Natural killer cell treated with Interleukin-12 subunit alpha and Interleukin-12 subunit beta and Interleukin-15 and Interleukin-18, amount 100 ng/mL, for 72 hours (primary cell): ENCODE measurements around the gene NR3C2. TPM values are rescaled to one million over a fixed set of nuclear protein-coding genes. Genes with fewer than 3 reads are reported as not detected.
"Not testable (repeated sequence)": the region's sequence is repeated elsewhere in the genome, so short reads cannot be mapped to it uniquely, and the experiment has no call there.

ENCODE experiments used
- ATAC-seq, 2 donors: fragments of 150-1000 bp; cut with Tn5 transposase in 1 of 2; sonication (Bioruptor Pico), chemical (Tn5 transposase) in 1 of 2; 2 replicates each; pipeline ENCODE4 v1.10.0; 2021
- DNase-seq: peaks from one replicate; pipeline ENCODE4 v3.0.0; 2022; ENCODE audit warnings: low spot score
- H3K27ac Mint-ChIP-seq, 2 donors: 1 replicate in 1 of 2; 2 replicates in 1 of 2; pipeline ENCODE4 v1.8.0; 2022; ENCODE audit warnings: mixed read lengths in 2 of 2, mild to moderate bottlenecking in 1 of 2, moderate library complexity in 1 of 2
- H3K27me3 Mint-ChIP-seq, 2 donors: 1 replicate in 1 of 2; 2 replicates in 1 of 2; pipeline ENCODE4 v1.8.0; 2022; ENCODE audit warnings: mixed read lengths in 2 of 2
- H3K36me3 Mint-ChIP-seq: one replicate; pipeline ENCODE4 v1.8.0; 2022; ENCODE audit warnings: mixed read lengths
- H3K4me1 Mint-ChIP-seq, 2 donors: 1 replicate in 1 of 2; 2 replicates in 1 of 2; pipeline ENCODE4 v1.8.0; 2022; ENCODE audit warnings: low read depth in 2 of 2, mixed read lengths in 2 of 2, mild to moderate bottlenecking in 1 of 2
- H3K4me3 Mint-ChIP-seq: one replicate; pipeline ENCODE4 v1.8.0; 2022; ENCODE audit warnings: mixed read lengths
- H3K9me3 Mint-ChIP-seq: 2 replicates; pipeline ENCODE4 v1.8.0; 2022; ENCODE audit warnings: mixed read lengths
- total RNA-seq, 2 donors: library from RNA; stranded (reverse); gene quantifications; one replicate each; pipeline ENCODE4 v1.2.3, GENCODE V29; 2022

Gene NR3C2
- total RNA-seq, 2 donors from 2014 or later = 1.5 to 2.4 TPM

DNA sequence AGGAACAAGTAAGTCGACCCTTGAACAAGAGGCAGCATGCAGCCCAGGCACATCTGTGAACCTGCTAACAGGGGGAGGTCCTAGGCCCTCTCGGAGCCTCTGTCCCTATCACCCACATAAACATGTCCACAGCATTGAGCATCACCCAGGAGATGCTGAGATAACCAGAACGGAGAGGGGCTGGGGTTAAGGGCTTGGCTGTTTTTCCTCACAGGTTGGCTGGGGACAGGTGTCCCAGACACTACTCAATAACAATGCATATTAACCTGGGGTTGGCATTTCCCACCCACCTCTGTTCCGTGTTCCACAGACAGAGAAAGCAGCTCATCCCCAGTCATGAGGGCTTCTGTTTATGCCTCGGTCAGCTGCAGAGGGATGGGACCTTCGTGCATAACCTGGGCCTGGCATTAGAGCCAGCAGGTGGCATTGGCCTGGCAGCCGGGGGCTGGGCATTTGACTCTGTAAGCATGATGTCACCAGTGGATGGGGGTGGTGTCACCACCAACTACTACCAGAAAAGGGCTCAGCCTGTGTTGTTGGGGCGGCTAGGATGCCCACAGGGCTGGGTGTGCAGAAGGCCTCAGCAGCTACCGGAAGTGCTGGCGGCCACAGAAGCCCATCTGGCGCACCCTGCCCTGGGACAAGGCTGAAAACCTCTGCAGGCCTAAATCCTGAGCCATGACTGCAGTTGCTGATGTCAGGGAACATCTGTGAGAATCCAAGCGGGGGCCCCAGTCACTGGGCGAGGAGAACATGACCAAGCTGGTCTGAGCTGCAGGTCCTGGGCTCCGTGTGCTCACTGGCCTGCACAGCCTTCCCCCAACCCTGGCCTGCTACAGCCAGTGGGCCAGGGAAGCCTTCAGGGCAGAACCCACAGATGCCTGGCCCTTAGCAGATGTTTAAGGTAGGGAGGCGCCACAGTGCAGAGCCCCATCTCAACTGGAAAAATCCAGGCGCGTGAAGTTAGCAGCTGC, 351.4 kb downstream of the NR3C2 start:
- DNase-seq (no peak), ATAC-seq (peak; percentile 44 to 56)
- Mint-ChIP-seq H3K36me3 (no peaks in the 10 kb centered on the region), H3K4me3 (no peak overlapping the region), H3K9me3 (peaks cover 5% of the 10 kb centered on the region), H3K4me1 (no peaks in the 10 kb centered on the region), H3K27me3 (no peaks in the 10 kb centered on the region), H3K27ac (no peak overlapping the region)

DNA sequence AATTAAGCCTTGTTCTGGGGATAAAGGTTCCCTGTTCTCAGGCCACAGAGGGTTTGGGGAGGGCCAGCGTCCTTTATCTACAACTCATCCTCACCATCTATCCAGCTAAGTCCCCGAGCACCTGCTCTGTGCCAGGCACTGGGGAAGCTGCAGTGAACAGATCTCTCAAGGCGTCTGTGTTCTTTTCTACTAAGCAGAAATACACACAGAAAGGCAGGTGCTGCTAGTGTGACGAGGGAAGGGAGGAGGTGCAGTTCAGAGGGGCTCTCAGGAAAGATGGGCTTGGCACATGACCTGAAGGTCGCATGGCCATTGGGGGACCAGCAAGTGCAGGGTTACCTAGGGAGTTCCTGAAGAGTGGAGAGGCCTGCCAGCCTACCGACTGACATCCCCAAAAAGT, 352.2 kb downstream of the NR3C2 start:
- Mint-ChIP-seq H3K9me3 (peaks cover 12% of the 10 kb centered on the region), H3K27ac (no peak overlapping the region), H3K27me3 (no peaks in the 10 kb centered on the region), H3K4me3 (no peak overlapping the region), H3K36me3 (peaks cover 4% of the 10 kb centered on the region), H3K4me1 (no peaks in the 10 kb centered on the region)
- peak in 1 of 2 donors; percentile 17 for ATAC-seq
- no peak for DNase-seq

DNA sequence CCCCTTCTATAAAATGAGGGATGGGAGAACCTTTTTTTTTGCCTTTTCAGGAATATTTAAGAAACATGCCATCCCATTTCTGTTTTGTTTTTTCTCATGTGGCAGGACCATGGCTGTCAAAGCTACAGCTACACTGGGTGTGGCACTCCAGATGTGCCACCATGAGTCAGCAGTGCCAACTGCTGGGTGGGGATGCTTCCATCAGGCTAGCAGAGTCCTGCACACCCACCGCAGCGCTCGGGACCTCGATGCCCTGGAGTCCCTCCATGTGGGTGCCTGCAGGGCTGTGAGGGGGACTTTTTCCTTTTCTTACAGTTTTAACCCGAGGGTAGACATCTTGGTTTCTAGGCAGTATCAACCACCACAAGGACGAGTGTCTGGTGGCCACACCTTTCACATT, 352.6 kb downstream of the NR3C2 start:
- no peak overlapping the region for H3K27ac Mint-ChIP-seq
- H3K4me1 Mint-ChIP-seq = no peaks in the 10 kb centered on the region
- ATAC-seq = no peak
- peaks cover 13% of the 10 kb centered on the region for H3K9me3 Mint-ChIP-seq
- H3K36me3 Mint-ChIP-seq = peaks cover 4% of the 10 kb centered on the region
- no peak overlapping the region for H3K4me3 Mint-ChIP-seq
- no peak for DNase-seq
- no peaks in the 10 kb centered on the region for H3K27me3 Mint-ChIP-seq

DNA sequence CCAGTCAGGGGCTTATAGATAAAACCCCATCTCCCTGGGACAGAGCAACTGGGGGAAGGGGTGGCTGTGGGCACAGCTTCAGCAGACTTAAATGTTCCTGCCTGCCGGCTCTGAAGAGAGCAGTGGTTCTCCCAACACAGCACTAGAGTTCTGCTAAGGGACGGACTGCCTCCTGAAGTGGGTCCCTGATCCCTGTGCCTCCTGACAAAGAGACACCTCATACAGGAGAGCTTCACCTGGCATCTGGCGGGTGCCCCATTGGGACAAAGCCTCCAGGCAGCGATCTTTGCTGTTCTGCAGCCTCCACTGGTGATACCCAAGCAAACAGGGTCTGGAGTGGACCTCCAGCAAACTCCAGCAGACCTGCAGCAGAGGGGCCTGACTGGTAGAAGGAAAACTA, 359.1 kb downstream of the NR3C2 start:
- H3K4me1 Mint-ChIP-seq, H3K36me3 Mint-ChIP-seq, H3K27me3 Mint-ChIP-seq, ATAC-seq, DNase-seq, H3K27ac Mint-ChIP-seq, H3K4me3 Mint-ChIP-seq: not testable (repeated sequence)
- peaks cover 20% of the 10 kb centered on the region for H3K9me3 Mint-ChIP-seq

DNA sequence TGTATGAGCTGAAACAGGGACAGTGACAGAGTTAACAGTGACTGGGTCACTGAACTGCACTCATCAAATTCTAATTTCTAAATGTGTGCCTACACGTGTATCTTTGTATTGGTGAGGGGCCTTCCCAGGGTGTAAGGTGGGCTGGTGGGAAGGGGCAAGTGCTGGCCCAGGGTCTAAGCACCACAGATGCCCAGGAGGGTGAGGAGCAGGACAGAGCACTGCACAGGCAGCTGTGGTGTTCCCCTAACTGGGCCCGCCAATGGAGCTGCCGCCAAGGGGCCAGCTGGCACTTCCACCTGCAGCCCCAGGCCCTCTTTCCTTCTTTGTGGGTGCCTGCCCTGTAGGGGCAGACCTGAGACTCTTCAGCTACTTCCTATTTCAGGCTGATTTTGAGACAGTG, 360.5 kb downstream of the NR3C2 start:
- Mint-ChIP-seq H3K4me1 (no peaks in the 10 kb centered on the region), H3K4me3 (no peak overlapping the region), H3K9me3 (peaks cover 16% of the 10 kb centered on the region), H3K36me3 (peaks cover 8% of the 10 kb centered on the region), H3K27me3 (no peaks in the 10 kb centered on the region), H3K27ac (no peak overlapping the region)
- ATAC-seq (no peak), DNase-seq (no peak)

DNA sequence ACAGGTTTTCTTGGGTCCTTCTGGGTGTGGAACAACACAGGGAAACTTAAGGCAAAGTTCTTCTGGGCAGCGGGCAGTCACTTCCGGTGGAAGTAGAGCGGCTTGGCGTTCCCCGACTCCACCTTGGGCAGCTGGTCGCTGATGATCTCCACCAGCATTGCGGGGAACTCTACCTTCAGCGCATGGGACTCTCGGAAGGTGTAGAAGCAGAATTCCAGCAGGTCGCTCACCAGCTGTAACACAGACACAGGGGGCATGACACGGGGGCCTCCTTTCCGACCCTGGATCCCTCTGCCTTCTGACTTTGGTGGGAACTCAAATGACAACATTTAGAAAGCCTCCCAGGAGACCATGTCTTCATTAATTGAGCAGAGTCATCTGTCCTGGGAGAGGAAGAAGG, 360.9 kb downstream of the NR3C2 start:
- H3K36me3 Mint-ChIP-seq = peaks cover 8% of the 10 kb centered on the region
- no peak overlapping the region for H3K27ac Mint-ChIP-seq
- peaks cover 16% of the 10 kb centered on the region for H3K9me3 Mint-ChIP-seq
- no peak overlapping the region for H3K4me3 Mint-ChIP-seq
- no peak for ATAC-seq
- no peaks in the 10 kb centered on the region for H3K27me3 Mint-ChIP-seq
- no peak for DNase-seq
- no peaks in the 10 kb centered on the region for H3K4me1 Mint-ChIP-seq

DNA sequence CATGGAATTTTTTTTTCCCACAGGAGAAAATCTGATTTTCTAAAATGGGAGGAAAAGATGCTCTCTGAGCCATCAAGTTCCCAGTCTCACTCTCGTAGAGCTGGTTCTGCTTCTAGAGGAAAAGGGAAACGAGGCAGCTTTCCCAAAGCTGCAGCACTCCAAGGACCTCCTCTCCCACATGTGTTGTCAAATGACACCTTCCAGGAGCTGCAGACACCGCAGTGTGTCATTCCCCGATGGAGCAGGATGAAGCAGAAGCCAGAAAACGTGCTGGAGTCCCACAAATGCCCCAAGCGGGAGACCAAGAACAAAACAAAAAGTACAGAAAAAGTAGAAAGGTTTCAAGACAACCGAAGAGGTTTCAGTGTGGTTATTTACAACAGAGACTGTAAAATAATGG, 362.3 kb downstream of the NR3C2 start:
- Mint-ChIP-seq H3K27ac (no peak overlapping the region), H3K36me3 (peaks cover 18% of the 10 kb centered on the region), H3K4me1 (no peaks in the 10 kb centered on the region), H3K9me3 (peaks cover 15% of the 10 kb centered on the region), H3K4me3 (no peak overlapping the region), H3K27me3 (no peaks in the 10 kb centered on the region)
- no peak for ATAC-seq
- DNase-seq = no peak

DNA sequence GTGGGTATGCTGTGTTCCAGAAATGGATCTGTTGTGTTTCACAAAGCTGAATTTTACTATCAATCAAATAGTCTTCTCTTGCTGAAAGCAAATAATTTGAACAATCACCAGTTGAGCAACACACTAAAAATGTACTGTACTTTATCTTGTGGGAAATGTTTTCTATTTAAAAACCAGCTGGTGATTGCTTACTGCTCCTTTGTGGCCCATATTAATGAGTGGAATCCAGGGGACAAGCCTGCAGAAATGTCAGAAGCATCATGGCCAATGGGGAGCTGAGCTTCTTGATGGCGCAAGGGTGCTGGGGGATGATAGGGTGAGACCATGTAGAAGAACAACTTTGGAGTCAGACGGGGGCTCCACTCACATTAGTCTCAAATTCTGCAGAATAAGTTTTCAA, 364.2 kb downstream of the NR3C2 start:
- Mint-ChIP-seq H3K4me3 (no peak overlapping the region), H3K36me3 (peaks cover 23% of the 10 kb centered on the region)

DNA sequence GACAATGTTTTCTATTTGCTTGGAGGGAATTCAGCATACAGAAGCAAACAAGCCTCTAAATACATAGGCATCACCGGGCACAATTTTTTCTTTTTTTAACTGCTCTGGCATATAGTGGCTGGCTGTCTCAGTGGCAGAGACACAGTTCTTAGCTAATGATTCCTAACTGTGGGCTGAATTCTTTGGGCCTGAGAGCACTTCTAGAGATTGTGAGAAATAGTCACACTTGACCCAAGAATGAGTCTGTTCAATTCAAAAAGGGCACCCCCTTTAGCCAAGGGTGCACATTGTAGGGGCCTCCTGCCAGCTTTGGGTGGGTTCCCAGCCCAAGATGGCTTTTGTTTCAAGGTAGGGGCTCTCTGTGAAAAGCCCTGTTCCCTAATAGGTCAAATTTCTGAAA, 364.6 kb downstream of the NR3C2 start:
- ATAC-seq = no peak
- no peak for DNase-seq
- Mint-ChIP-seq H3K27me3 (no peaks in the 10 kb centered on the region), H3K9me3 (peaks cover 9% of the 10 kb centered on the region), H3K27ac (no peak overlapping the region), H3K4me1 (no peaks in the 10 kb centered on the region), H3K4me3 (no peak overlapping the region), H3K36me3 (peaks cover 23% of the 10 kb centered on the region)

More for the DNA sequence above, 364.2 kb downstream of the NR3C2 start:
- DNase-seq (no peak), ATAC-seq (no peak)
- no peak overlapping the region for H3K27ac Mint-ChIP-seq
- H3K4me1 Mint-ChIP-seq = no peaks in the 10 kb centered on the region
- no peaks in the 10 kb centered on the region for H3K27me3 Mint-ChIP-seq
- H3K9me3 Mint-ChIP-seq = peaks cover 9% of the 10 kb centered on the region

DNA sequence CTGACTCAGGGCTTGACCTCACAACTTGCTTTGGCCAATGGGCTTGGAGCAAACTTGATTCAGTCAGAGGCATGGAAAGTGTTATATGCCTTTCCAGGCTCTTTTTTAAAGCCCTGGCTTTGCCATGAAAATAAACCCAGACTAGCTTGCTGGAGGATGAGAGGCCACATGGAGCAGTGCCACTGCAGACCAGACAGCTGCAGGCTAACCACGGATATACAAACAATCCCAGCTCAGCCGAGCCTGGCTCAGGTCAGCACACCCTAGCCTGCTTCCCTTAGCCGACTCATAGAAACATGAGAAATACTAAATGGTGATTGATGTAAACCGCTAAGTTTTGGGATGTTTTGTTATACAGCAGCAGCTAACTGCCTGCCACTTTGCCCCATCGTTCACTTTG, 365.2 kb downstream of the NR3C2 start:
- Mint-ChIP-seq H3K4me3 (no peak overlapping the region), H3K27me3 (no peaks in the 10 kb centered on the region), H3K4me1 (no peaks in the 10 kb centered on the region), H3K27ac (no peak overlapping the region), H3K36me3 (peaks cover 23% of the 10 kb centered on the region), H3K9me3 (peaks cover 9% of the 10 kb centered on the region)
- ATAC-seq (no peak), DNase-seq (no peak)

DNA sequence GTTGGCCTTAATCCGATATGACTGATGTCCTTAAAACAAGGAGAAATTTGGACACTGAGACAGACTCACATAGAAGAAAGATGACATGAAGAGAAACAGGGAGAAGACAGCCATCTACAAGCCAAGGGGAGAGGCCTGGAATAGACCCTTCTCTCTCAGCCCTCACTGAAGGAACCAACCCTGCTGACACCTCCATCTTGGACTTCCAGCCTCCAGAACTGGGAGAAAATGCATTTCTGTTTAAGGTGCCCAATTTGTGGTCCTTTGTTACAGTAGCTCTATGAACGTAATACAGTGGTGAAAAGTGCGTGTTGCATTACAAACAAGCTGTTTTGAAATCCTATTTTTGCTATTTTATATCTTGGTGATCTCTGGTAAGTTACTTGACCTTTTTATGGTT, 366.8 kb downstream of the NR3C2 start:
- H3K27me3 Mint-ChIP-seq = no peaks in the 10 kb centered on the region
- peaks cover 23% of the 10 kb centered on the region for H3K36me3 Mint-ChIP-seq
- no peak for ATAC-seq
- no peak overlapping the region for H3K27ac Mint-ChIP-seq
- peaks cover 9% of the 10 kb centered on the region for H3K9me3 Mint-ChIP-seq
- H3K4me1 Mint-ChIP-seq = no peaks in the 10 kb centered on the region
- DNase-seq = no peak
- no peak overlapping the region for H3K4me3 Mint-ChIP-seq

DNA sequence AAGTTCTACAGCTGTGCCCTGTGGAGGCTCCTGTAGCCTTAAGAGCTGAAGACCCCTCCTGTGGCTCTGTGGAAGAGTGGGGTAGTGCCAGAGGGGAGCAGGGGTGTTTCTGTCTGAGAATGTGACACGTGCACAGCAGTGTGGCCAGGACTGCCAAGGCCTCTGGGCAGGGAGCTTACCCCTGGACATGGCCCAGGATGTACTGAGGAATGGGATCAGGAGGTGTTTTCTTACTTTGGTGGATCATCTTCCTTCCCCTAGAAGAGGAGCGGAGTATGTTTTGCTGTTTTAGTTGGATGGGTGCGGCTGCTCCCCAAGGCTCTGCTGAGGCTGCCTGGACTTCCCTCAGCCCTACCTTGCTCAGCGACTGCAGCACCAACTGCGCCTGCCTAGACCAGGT, 367.8 kb downstream of the NR3C2 start:
- H3K4me1 Mint-ChIP-seq = no peaks in the 10 kb centered on the region
- H3K27me3 Mint-ChIP-seq = no peaks in the 10 kb centered on the region
- H3K9me3 Mint-ChIP-seq = peaks cover 9% of the 10 kb centered on the region
- no peak overlapping the region for H3K27ac Mint-ChIP-seq
- peaks cover 23% of the 10 kb centered on the region for H3K36me3 Mint-ChIP-seq
- no peak for ATAC-seq
- DNase-seq = no peak
- H3K4me3 Mint-ChIP-seq = no peak overlapping the region

DNA sequence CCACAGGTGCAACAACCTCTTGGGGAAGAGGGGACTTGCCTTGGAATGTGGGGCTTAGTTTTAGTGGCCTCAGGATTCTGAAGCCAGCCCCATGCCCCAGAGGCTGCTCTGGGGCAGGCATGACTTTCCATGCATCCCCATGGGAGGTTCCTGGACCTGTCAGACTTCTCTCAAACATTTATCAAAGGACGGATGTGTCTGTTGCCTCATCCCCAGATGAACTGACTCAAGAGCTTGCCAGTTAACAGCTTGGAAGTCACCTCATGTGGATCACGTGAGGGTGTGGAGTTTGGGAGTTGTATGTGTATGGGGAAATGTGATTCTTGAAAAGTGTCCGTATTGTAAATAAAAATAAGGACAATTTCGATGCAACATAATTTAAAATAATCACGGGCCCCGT, 368.9 kb downstream of the NR3C2 start:
- Mint-ChIP-seq H3K27me3 (no peaks in the 10 kb centered on the region), H3K9me3 (peaks cover 9% of the 10 kb centered on the region), H3K36me3 (peaks cover 23% of the 10 kb centered on the region), H3K4me1 (no peaks in the 10 kb centered on the region), H3K27ac (no peak overlapping the region), H3K4me3 (no peak overlapping the region)
- no peak for DNase-seq
- ATAC-seq = no peak

DNA sequence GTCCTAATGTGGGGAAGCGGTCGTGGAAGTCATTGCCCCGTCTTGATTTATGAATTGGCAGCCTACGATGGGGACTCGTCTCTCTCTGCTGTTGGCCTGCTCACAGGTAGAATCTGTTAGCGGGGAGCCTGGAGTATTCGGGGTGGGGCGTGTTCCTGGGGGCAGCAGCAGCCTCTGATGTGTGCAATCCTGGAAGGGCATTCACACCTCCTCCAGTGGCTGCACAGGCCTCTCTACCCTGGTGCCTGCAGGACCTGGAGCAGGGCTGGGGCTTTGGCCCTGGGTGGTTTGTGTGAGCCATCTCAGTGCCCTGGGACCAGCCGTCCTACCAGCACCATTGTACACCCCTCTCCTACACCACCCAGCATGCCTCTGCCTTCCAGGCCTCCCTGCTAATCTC, 369.4 kb downstream of the NR3C2 start:
- peaks cover 23% of the 10 kb centered on the region for H3K36me3 Mint-ChIP-seq
- H3K4me1 Mint-ChIP-seq = no peaks in the 10 kb centered on the region
- peaks cover 9% of the 10 kb centered on the region for H3K9me3 Mint-ChIP-seq
- no peak overlapping the region for H3K27ac Mint-ChIP-seq
- DNase-seq (no peak), ATAC-seq (no peak)
- H3K4me3 Mint-ChIP-seq = no peak overlapping the region
- H3K27me3 Mint-ChIP-seq = no peaks in the 10 kb centered on the region

DNA sequence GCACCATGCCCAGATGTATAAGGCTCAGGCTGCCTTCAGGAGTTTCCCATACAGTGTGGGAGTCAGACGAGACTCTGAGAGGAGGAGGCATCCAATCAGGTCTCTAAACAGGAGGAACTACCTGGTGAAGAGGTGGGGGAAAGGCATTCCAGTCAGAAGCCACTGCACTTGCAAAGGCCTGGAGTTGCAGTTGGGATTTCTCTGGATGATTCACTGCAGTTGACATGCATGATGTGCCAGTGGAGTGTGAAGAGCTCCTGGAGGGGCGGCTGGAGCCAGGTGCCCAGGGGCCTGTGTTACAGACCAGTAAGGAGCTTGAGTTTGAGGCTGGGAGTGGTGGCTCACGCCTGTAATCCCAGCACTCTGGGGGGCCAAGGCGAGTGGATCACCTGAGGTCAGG, 371.2 kb downstream of the NR3C2 start:
- no peak for DNase-seq
- Mint-ChIP-seq H3K36me3 (peaks cover 19% of the 10 kb centered on the region), H3K27me3 (no peaks in the 10 kb centered on the region), H3K9me3 (peaks cover 6% of the 10 kb centered on the region), H3K27ac (no peak overlapping the region), H3K4me3 (no peak overlapping the region), H3K4me1 (no peaks in the 10 kb centered on the region)
- ATAC-seq = no peak
